ENCODE results near the gene PKIG.

DNA sequence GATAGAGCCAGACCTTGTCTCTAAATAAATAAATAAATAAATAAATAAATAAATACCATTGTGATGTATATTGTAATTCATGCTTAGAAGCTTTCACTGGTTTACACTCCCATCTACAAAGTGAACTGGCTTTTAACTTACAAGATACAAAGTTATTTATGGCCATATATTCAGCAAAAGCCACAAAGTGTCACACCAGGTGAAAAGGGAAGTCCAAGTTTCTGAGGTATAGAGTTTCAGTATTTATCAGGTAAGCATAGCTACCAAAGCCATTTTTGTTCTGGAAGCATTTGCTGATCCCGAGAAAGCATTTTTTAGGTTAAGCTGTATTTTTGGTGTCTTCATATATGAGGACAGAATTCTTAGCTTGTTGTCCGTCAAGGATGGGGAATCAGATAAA is 22.1 kb upstream of the PKIG start:
- TF ChIP-seq, protein P1, sequence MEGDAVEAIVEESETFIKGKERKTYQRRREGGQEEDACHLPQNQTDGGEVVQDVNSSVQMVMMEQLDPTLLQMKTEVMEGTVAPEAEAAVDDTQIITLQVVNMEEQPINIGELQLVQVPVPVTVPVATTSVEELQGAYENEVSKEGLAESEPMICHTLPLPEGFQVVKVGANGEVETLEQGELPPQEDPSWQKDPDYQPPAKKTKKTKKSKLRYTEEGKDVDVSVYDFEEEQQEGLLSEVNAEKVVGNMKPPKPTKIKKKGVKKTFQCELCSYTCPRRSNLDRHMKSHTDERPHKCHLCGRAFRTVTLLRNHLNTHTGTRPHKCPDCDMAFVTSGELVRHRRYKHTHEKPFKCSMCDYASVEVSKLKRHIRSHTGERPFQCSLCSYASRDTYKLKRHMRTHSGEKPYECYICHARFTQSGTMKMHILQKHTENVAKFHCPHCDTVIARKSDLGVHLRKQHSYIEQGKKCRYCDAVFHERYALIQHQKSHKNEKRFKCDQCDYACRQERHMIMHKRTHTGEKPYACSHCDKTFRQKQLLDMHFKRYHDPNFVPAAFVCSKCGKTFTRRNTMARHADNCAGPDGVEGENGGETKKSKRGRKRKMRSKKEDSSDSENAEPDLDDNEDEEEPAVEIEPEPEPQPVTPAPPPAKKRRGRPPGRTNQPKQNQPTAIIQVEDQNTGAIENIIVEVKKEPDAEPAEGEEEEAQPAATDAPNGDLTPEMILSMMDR (IDR thresholded peaks at IDR 0.05; ENCODE audit: insufficient read depth, low read depth, low read length) = no peak
- no peak for TF ChIP-seq EZH2 (IDR thresholded peaks at IDR 0.05; ENCODE audit: insufficient read depth, low read length)
